ENCODE results near the gene HMCN1.

GRCh38 chr1:185920602-185921001 is 186.4 kb downstream of the HMCN1 start:
- TF ChIP-seq GATA1 (IDR thresholded peaks at IDR 0.05; ENCODE audit: low read depth, low read length), result no peak
- TF ChIP-seq POLR2A (IDR thresholded peaks at IDR 0.05; ENCODE audit: low read length), result no peak
